DMS 273 (cell line): Measurements from ENCODE around the gene PRDM10.
A peak's percentile ranks its signal among the peaks of the same experiment; 100 is the strongest.
"Not testable (repeated sequence)": the region's sequence is repeated elsewhere in the genome, so short reads cannot be mapped to it uniquely, and the experiment has no call there.

Experiments used
- DNase-seq: peaks from one replicate; lab custom pipeline; 2025; ENCODE audit not compliant: unreplicated experiment; lab: John Stamatoyannopoulos, UW

PRDM10 gene

DNA sequence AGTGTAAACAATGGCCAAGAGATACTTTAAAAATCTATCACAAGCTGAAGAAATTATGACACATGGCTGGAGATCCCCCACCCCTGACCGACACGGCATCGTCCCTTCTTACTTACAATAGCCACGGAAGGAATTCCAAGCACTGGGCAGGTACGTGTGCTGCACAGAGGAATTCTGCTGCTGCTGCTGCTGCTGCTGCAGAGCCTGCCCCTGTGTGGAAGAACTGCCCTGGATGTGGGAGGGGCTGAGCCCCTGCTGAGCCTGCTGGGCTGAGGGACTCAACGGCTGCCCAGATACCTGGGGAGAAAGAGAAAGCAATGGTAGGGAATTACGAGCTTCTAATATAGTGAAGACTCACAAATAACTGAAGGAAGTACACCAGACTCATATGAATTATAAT, 92.3 kb downstream of the PRDM10 start:
- no peak for DNase-seq

DNA sequence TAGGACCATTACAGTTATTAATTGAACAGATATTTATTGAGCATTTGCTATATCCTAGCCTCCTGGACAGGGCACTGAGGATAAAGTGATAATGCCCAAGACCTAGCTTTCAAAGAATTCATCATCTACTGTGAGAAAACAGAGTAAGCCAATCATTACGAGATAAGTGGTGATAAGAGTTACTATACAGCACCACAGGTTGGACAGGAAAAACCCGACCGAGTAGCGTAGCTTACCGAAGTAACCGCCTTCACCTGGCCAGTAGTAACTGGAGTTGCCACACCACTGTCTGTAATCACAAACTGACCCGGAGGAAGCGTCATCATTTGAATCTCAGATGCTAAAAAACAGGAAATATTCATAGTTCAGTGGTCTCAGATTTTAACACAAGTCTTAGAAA, 97.2 kb downstream of the PRDM10 start:
- DNase-seq: no peak

DNA sequence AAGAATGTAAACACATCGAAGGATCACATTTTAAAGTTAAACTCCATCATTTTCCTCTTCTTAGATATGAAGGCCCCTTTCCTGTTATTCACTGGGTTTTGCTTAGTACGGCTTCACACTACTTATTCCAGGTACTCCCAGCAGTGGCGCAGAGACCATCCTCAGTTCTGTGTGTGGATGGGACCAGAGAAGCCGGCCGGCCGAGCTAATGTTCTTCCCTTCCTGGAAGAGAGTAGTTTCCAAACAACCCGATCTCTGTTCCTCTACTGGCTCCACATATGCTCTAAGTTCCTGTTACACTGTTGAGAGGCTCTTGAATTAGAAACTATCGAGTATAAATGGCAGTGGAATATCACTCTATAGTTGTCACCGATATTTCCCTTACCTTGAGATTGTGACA, 106.6 kb downstream of the PRDM10 start:
- peak; percentile 8 for DNase-seq

DNA sequence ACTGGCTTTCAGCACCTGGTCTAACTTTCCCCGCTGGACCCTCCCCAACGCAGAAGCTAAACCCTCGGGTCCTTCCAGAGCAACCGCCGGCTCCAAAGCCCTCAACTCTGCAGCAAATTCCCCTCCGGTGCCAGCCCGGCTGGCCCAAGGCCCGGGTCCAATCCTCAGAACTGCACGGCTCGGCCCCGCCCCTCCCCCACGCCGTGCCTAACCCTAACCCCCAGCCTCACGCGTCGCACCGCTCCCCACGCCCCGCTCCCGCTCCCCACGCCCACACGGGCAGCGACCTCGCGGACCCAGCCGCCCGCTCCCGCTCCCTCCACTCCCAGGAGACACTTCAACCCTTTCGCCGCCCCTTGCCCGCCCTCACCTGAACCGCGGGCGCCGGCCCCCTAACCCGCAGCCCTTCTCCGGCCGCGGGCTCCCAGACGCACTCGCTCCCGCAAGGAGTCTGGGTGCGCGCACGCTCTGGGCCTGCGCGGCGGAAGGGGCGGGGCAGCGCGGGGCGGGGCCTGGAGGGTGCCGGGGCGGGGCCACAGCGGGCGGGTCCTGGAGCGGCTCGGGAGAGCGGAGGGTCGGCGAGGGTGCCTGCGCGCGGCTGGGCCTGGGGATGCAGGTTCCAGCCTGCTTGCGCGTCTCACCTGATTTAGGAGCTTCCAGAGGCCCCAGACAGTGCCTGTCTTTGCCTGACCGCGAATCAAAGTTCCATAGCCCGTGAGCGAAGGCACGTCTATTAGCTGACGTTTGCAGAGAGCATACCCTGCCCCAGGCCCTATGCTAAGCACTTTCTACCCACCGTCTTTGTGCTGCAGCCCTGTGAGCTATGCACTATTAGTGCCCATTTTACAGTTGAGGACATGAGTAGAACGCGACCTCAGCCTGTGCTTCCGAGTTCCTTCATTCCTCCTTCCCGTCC, 107.3 kb downstream of the PRDM10 start, which contains the start of gene NFRKB:
Gene NFRKB, minus strand, starts transcription at position 453 of the 916 bp plus-strand sequence. CDS start 2,729 bp downstream, outside the sequence.
- peak; percentile 87 for DNase-seq

DNA sequence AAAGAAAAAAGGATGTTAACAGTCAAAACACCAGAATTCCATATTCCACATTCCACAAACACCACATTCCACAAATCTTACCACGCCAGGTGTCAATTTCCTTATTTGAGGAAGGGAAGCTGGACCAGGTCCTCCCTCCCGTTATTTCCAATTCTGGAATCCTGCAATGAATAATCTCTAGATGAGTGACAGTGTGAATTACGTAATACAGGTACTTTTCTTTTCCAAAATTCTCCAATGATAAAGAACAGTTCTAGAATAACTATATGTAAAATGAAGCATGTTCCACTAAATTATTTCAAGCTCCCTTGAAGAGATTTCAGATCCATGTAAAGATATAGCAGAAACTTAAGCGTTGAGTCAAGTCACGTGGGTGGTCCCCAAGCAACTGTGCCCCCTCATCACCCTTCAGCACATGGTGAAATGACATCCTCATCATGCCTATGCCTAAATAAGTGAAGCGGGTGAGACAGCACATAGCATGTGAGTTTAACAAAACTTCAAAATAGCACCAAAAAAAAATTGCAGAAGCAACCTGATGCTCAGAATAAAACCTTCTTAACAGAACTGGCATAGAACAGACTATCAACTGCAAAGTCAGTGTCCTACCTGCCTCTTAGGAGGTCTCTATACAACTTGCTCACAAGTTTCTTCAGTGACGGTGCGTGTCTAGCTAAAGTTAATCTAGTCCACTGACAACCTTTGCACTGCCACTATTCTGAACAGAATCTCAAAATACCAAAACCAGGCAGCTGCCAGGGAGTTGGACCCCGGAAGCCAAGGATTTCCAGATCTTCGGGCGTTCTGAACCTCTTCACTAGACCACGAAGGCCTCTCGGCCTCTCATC, 108.1 kb downstream of the PRDM10 start:
- DNase-seq: peak; percentile 20

DNA sequence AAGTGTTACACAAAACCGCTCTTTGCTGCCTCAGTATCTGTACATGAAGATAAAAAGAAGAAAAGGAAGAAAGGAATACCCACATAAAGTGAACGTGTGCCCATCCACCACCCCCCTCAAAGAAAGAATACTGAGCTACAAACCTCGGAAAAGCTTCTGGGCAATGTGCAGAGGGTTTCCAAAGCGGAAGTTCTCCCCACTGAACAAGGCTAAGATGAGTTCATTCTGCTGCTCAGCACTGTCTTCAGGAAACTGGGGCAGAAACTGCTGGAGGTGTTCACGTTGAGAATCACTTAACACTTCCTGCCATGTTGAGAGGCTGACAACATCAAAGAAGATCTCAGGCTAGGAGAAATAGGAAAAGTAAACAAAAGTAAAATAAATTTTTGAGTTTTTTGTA, 114.2 kb downstream of the PRDM10 start:
- no peak for DNase-seq

DNA sequence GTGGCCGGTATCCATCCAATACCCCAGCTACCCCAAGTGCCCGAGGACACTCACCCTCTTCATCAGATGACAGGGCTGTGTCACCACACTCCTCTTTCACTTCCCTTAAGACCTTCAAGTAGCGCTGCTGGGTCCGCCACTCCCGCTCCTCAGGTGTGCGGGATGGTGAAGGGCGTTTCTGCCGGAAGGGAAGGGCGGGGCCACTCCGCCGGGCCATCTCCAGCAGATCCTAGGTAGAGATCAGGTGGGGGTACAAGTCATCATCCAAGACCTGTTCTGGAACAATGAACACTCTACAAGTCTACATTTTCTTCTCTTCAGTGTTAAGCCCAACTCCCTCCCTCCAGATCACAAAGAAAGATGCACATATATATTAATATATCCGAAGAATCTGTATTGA, 117.3 kb downstream of the PRDM10 start:
- no peak for DNase-seq

DNA sequence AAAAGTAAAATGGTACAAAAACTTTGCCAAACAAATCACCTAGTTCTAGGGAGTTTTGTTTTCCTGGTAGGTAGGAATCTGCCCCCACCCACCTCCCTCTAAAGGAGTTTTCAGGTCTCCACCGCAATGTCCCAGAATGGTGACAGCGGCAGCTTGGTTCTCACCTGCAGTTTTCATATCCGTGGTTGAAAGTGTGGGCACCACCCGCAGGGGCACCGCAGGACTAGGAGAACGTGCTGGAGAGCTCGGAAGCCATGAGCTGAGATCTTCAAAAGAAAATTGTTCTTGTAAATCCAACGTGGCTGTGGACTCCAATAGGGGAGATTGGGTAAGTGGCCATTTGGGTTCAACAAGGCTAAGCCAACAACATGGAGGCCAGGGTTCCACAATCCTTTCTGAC, 118.1 kb downstream of the PRDM10 start:
- no peak for DNase-seq

DNA sequence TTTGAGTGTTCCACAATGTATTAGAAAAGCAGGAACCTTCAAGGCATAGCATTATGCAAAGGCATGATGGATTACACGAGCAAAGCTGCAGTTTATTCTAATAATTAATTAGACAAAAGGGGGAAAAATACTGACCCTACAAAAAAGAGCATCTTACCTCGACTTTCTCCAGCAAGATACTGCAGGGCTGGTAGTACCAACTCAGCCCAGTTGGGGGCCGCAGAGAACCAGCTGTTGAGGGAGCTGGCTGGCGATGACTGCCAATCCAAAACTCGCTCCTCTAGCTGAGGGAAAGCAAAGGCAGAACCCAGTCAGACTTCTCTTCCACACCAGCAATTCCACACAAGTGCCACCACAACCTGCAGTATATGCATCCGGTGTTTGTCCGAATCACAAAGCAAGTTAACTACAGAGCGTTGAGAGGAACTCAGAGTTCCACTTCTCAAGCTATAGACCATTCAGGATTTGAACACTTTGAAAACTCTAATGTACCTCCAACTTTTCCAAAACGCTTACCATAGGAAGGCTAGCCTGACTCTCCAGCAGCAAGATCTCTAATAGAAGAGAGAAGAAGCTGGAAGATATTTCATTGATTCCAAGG, 121.0 kb downstream of the PRDM10 start:
- DNase-seq: peak; percentile 56

DNA sequence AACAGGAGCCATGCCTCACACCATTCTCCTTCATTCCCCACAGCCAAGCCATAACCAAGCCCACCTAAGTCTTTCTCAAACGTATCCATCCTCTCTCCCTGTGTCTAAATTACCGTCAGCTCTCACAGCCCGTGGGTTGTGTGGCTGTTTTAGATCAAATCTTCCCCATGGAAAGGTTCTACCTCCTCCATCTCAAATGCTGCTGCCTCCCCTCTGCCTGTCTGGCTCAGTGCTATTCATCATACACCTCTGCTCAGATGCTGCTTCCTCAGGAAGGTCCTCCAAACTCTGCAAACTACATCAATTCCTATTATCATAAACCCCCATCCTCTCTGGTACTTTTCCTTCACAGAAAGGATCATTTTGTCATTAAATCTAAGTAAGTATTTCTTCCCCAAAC, 122.3 kb downstream of the PRDM10 start:
- DNase-seq: no peak

DNA sequence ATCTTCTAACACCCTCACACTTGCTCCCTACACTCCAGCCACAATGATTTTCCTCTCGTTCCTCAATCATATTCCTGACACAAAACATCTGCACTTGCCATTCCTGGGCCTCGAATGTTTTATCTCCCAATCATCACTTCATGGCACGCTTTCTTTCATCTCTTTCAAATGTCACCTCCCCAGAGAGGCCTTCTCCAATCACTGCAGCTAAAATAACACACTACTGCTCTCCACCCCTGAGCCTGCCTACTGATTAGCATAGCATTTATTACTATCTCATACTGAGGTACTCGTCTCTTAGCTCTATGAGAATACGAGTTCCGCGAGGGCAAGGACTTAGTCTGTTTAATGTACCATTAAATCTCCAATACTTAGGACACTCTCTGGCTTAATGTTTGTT, 130.7 kb downstream of the PRDM10 start:
- DNase-seq: no peak

DNA sequence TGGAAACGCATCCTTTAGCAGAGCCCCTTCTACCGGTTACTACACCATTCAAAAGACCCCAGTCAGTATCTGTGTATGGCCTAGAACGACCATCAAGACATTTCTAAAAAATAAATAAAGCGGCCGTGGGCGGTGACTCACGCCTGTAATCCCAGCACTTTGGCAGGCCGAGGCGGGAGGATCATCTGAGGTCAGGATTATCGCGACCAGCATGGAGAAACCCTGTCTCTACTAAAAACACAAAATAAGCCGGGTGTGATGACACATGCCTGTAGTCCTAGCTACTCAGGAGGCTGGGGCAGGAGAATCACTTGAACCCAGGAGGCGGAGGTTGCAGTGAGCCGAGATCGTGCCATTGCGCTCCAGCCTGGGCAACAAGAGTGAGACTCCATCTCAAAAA, 134.0 kb downstream of the PRDM10 start:
- not testable (repeated sequence) for DNase-seq

DNA sequence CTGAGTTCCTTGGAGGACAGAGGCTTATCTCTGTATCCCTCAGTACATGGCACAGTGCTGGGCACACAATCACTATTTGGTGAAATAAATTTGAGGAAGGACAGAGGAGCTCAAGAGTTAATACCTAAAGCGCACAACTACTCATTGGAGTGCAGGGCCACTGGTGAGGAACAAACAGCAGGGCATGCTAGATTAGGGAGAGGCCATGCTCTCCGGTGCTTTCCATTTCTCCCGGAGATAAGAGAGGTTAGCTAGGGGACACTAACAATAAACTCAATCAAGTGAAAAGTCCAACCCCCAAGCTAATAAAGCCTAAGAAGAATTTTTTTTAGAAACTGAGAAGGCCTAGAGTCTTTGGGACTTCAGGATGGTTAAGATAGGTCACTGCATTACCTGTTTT, 136.3 kb downstream of the PRDM10 start:
- DNase-seq: no peak

DNA sequence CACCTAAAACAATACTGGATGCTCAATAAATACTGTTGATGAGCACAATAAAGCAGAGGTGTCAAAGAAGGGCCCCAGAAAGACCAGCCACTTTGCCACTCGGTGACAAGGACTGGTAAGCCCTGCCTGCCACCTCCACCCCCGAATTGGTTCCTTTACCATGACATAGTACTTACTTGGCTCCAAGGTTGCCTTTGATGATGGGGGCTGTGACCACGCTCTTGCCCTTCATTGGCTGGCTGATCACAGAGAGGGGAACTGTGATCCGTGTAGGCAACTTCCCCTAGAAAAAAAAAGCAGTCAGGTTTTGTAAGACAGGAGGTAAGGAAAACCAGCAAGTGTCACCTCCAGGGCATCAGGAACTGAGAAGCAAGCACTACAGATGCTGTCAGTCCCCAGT, 136.9 kb downstream of the PRDM10 start:
- no peak for DNase-seq

DNA sequence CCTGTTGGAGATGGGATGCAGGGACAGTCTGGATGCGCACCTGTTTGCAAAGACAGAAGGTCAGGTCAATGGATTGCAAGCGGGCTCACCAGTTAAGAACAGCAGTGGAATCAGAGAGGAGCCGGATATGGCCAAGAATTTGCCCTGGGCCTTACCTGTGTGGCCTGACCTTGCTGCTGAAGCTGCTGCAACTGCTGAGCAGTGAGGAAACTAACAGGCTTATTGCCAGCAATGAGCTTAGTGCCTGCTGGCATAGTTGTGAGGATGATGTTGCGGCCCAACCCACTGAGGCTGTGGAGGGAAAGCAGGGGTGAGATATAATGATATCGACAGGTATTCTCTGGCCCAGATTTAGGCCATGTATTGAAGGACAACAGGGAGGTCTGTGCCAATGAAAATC, 137.8 kb downstream of the PRDM10 start:
- no peak for DNase-seq

DNA sequence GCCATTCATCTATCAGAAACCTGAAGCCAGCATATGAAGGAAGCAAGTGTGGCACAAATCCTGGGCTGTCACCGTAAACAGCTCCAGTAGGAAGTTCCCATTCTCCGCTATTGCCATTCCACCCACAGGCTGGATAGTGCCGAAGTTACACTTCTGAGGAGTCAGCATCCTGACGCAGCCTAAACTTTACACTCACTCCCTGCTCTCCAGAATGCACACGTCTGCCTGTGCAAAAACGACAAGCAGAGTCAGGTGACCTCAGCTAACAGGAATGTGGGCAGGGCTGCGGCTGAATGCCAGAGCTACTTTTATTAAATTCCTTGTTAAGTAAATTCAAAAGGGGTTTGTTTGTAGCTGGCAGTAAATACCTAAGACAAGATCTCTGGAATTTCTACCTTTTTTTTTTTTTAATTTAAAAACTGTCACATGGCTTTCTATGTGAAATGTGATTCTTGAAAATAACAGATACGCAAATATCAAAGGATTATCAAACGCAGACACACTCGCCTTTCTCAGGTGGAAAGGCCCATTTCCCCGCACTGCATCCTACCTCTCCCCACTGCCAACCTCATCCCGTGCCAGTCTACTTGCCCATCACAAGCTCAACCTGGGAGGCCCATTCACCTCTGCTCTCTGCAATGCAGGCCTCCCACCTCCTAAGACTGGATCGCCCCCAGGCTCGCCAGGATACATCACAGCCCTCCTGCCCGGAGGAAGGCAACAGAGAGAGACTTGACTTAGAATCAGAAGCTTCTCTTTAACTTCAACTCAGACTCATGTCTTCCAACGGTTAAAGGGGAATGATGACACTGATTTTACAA, 140.7 kb downstream of the PRDM10 start:
- no peak for DNase-seq

DNA sequence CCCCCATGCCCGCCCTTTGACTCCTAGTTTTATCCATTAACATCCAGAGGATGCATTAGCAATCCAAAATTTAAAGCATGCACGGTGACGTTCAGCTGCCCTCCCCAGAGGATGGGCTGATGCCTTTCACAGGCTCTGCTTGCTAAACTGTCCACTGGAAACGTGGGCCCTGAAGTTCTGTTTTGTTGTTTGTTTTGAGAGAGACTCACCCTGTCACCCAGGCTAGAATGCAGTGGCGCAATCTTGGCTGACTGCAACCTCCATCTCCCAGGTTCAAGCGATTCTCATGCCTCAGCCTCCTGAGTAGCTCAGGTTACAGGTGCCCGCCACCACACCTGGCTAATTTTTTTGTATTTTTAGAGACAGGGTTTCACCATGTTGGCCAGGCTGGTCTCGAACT, 146.6 kb downstream of the PRDM10 start:
- DNase-seq: no peak

DNA sequence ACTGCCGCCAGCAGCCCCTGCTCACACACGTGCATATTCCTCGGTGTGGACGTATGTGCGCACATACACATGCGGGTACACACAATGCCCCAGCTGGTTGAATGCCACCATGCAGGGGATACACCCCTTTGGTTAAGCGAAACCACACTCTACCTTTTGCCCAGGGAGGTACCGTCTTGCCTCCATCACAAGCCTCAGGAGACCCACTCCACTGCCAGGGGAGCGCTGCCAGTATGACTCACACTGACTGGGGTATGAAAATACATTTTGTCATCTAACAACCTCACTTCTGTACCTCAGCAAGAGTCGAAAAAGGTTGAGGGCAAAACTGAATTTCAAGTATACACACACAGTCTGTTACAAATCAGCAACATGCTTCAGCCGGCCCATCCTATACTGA, 147.5 kb downstream of the PRDM10 start:
- DNase-seq: no peak

DNA sequence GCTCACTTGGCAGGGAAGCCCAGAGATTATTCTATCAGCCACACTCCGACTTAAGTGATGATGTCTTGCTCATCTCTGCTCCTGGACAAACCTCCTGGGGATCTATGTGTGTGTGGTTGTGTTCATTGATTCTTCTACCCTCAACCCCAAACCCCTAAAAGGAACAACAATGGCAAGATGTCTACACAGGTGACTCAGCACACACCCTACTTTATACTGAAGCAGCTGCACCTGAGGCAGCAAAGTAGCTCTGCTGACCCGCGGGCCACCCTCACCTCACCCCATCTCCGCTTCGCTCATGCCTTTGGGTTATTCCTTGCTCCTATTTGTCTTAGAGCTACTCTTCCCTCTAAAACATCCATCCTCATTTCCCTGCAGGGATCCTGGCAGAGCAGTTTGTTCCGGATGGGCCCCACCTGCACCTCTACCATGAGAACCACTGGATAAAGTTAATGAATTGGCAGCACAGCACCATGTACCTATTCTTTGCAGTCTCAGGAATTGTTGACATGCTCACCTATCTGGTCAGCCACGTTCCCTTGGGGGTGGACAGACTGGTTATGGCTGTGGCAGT, 148.3 kb downstream of the PRDM10 start:
- no peak for DNase-seq

DNA sequence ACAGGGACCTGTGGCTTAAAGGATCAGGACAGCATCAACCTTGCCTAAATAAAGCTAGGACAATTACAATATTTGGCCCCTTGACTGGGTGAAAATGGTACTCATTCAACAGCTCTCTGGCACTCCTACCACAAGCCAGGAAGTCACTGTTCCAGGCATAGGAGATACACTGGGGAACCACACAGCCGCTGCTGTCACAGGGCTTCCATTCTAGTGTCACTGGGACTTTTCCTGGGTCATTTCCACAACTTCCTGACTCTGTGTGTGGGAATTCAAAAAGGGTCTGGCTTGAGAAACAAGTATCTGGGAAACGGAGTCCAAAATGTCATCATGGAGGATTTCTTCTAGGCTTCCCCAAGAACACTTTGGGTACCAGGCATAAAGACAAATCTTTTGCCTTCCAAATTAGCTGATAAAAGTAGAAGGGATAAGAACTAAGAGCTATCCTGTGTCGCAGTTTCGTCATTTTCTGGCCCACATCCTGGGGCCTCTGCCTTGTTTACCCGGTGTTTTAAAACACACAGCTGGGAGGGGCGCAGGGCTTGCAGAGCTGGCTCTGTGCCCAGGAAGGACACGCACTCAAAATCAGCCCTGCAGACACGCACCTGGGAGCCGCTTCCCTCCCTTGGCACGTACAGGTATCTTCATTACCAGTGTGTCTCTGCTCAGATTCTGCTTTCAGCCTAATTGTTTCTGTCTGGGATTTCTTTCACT, 149.0 kb downstream of the PRDM10 start:
- DNase-seq: peak; percentile 29
